Measurements from ENCODE around the gene CIC. TPM values are rescaled to one million over a fixed set of nuclear protein-coding genes. Genes with fewer than 3 reads are reported as not detected.

The CIC gene
- total and polyA plus RNA-seq, 9 of the 15 experiments (the other 6 are each of a cell fraction or from before 2014, with no cell fraction given) = 0.07 to 44.7 (median 8.6) TPM

DNA sequence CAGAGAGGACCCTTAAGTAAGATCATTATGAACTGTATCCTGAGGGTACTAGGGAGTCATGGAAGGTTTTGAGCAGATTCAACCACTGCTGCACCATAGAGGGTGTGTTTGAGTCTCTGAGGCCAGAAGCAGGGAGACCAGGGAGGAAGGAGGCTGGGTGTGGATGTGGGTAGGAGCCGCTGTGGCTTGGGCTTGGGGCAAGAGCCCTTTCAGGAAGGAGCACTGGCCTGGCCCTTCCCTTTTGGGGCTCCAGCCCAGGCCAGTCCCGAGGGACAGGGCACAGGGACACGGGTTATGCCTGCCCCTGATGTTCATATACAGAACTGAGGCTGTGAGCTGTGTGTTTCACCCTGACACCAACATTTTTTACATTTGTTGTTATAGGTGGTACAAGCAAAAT lies 7.2 kb downstream of the CIC start (continued):
- TF ChIP-seq, protein P1, sequence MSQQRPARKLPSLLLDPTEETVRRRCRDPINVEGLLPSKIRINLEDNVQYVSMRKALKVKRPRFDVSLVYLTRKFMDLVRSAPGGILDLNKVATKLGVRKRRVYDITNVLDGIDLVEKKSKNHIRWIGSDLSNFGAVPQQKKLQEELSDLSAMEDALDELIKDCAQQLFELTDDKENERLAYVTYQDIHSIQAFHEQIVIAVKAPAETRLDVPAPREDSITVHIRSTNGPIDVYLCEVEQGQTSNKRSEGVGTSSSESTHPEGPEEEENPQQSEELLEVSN (IDR thresholded peaks at IDR 0.05; ENCODE audit: borderline replicate concordance in 1 of 2, extremely low read depth in 1 of 2, insufficient read depth in 1 of 2, insufficient read length in 1 of 2, low read depth in 1 of 2, low read length in 1 of 2, poor library complexity in 1 of 2, severe bottlenecking in 1 of 2) = no peak
- TF ChIP-seq ZNF561 (CRISPR knock-in tag; conservative IDR thresholded peaks at IDR 0.05) (no peak), BCL6 (CRISPR knock-in tag; IDR thresholded peaks at IDR 0.05) (no peak), POLR3A (IDR thresholded peaks at IDR 0.05; ENCODE audit: borderline replicate concordance, extremely low read depth, insufficient read depth, insufficient read length) (no peak), ZNF75A (CRISPR knock-in tag; IDR thresholded peaks at IDR 0.05) (no peak), SRSF9 (IDR thresholded peaks at IDR 0.05; ENCODE audit: borderline replicate concordance, low read depth, low read length) (no peak), LARP7 (IDR thresholded peaks at IDR 0.05) (no peak), FOXA3 (CRISPR knock-in tag; conservative IDR thresholded peaks at IDR 0.05 in 1 of 2, IDR thresholded peaks at IDR 0.05 in 1 of 2) (no peak), POU5F1 (IDR thresholded peaks at IDR 0.05; ENCODE audit: borderline replicate concordance, low read depth, low read length, partially characterized antibody) (no peak)

GRCh38 chr19:42276821-42277220 lies 7.8 kb downstream of the CIC start:
- Histone ChIP-seq H2AFZ (ENCODE audit: low read depth, low read length) (no peak overlapping the region), H3K9ac (ENCODE audit: insufficient read depth in 1 of 2, low read depth in 2 of 2, low read length in 2 of 2) (peak overlapping the region in 1 of 2 experiments; percentile 57; a peak in 1 of 4 replicates), H3K27me3 (ENCODE audit: control insufficient read depth in 2 of 2, insufficient read depth in 2 of 2, low read length in 2 of 2) (no peaks in the 10 kb centered on the region), H4K20me1 (replicated peaks; ENCODE audit: control insufficient read depth, insufficient read depth, low read length) (no peaks in the 10 kb centered on the region), H3K4me3 (no peak overlapping the region), H3K79me2 (ENCODE audit: control insufficient read depth, insufficient read depth, low read length) (peaks cover 39% of the 10 kb centered on the region), H3K36me3 (ENCODE audit: control insufficient read depth, insufficient read depth, low read length) (peaks cover 51% of the 10 kb centered on the region), H3K27ac (ENCODE audit: extremely low read depth, low read depth, low read length) (no peak overlapping the region), H3K9me1 (ENCODE audit: control insufficient read depth, insufficient read depth, low read length) (no peaks in the 10 kb centered on the region), H3K4me2 (ENCODE audit: insufficient read depth, low read length) (no peak overlapping the region), H3K4me1 (replicated peaks in 1 of 2; ENCODE audit: control insufficient read depth in 2 of 2, insufficient read depth in 2 of 2, low read length in 2 of 2) (peaks cover 17 to 64% of the 10 kb centered on the region in 2 experiments), H3K9me3 (replicated peaks; ENCODE audit: control insufficient read depth, insufficient read depth, low read depth, low read length) (no peaks in the 10 kb centered on the region)
- ChIA-PET CTCF (ENCODE audit: low intra/inter-chr PET ratio) (no interaction called here), POLR2A (no interaction called here)
- no TSS peak for BruUV-seq (replicated peaks)
- in situ Hi-C loops (cut with MboI) (no loop called here), intact Hi-C loops (cut with micrococcal nuclease) (no loop called here)
- FAIRE-seq = no peak
- DNase-seq (ENCODE audit: extremely low read depth in 1 of 4, low spot score in 3 of 4) = no peak
- WGBS (ENCODE audit: insufficient coverage, low coverage, missing lambda C conversion rate) = 82% methylated on average over 4 of the region's 4 CpGs
- ATAC-seq = no peak
- TF ChIP-seq NCOR1 (IDR thresholded peaks at IDR 0.05) (no peak), SREBF2 (CRISPR knock-in tag; IDR thresholded peaks at IDR 0.05) (no peak), HNRNPL (IDR thresholded peaks at IDR 0.05; ENCODE audit: low read depth, low read length) (no peak), ZZZ3 (IDR thresholded peaks at IDR 0.05) (no peak), RBM39 (optimal IDR thresholded peaks at IDR 0.05; ENCODE audit: low read depth, low read length) (no peak), SMARCC2 (IDR thresholded peaks at IDR 0.05; ENCODE audit: low read depth) (no peak), PTRF (tag; IDR thresholded peaks at IDR 0.05) (no peak), RCOR1 (IDR thresholded peaks at IDR 0.05; ENCODE audit: borderline replicate concordance in 1 of 2, low read depth in 2 of 2, low read length in 2 of 2) (no peak), FOXK2 (conservative IDR thresholded peaks at IDR 0.05 in 1 of 2, IDR thresholded peaks at IDR 0.05 in 1 of 2; ENCODE audit: low read depth in 2 of 2) (no peak)
- TF ChIP-seq, protein P2, sequence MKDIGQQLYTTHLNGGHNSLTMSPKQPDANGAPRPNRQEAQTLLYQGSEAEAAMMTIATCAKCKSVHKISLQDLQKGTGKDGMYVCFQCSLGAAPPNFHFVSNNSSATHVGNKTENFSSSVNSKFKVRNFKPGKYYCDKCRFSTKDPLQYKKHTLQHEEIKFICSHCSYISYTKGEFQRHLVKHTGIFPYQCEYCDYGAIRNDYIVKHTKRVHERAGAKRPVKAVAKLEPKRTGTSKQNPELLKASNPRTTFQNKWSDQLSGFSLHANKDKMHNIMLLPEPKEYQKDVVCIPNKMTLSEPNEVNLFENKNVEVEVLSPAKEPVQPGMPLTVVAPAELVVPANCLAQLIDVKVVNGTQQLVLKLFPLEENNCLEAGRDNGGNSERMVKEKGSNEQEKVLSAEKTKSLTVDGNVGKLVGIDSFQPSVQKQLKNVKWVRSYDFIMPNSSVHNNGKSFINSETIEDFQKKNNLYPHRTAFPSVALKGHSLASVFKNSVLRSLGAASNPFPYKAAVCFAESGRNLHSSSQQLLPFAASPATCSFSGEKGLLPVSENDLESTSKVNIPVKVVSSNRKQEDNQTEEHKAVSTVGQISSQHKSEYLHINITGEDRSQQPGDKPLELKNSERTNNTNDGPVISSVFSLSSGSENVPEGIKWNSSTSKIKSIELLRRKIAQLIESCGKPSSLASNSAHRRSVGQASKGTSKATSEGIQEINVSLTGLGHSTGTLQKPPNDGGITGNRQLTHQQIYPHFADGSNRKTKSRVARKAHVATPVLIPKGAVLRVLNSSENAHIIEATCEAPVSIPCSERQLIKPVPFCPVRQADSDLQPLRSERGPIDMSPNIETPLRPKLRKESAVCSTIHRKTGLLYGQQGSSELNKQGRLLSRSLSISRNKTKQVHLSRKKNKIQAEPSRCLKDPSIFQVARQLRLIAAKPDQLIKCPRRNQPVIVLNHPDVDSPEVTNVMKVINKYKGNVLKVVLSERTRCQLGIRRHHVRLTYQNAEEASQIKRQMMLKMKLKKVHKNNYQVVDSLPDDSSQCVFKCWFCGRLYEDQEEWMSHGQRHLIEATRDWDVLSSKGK (CRISPR knock-in tag; IDR thresholded peaks at IDR 0.05) = no peak
